ENCODE data around the gene ELOA.
"Not testable (repeated sequence)": the region's sequence is repeated elsewhere in the genome, so short reads cannot be mapped to it uniquely, and the experiment has no call there.

ELOA gene

DNA sequence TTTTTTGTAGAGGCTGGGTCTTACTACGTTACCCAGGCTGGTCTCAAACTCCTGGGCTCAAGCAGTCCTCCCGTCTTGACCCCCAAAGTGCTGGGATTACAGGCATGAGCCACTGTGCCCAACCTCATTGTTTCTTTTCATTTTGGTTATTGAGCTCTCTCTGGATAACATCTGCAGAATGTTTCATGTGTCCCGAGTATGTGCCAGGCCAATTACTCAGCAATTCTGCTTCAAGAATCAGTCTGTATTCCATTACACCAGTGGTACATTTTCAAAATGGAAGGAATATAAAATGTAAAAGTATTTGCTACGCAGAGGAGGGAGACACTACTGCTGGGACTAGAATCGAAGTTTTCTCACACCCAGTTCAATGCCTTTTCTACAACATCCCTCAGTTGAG is 1.7 kb upstream of the ELOA start:
- no peak for DNase-seq

GRCh38 chr1:23742670-23743286 is 493 bp upstream of the ELOA start:
- no peak for DNase-seq

DNA sequence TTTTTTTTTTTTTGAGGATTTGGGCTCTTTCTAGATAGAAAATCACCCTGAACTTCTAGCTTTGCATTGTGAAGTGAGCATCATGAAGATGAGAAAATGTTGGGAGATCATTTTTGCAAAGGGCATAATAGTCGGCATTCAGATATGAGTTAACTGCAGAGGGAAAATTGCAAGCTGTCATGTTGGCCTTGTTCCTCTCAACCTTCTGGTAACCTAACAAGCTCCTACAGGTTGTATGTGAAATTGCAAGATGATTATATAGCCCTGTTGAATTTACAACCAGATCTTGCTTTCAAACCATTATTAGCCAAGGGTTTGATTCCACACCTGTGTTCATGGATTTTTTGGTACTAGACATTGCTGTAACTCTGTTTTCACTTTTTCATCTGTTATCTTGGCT is 2.2 kb downstream of the ELOA start:
- DNase-seq: peak; percentile 37

- no peak for DNase-seq
Observed at GRCh38 chr1:23748016-23748415, 4.7 kb downstream of the ELOA start.

- peak; percentile 35 for DNase-seq
Observed at GRCh38 chr1:23751050-23751814, 8.0 kb downstream of the ELOA start.

GRCh38 chr1:23751815-23752200 is 8.5 kb downstream of the ELOA start:
- no peak for DNase-seq

GRCh38 chr1:23752909-23753308 is 9.6 kb downstream of the ELOA start:
- DNase-seq: no peak

- no peak for DNase-seq
Observed at GRCh38 chr1:23756676-23757075, 13.4 kb downstream of the ELOA start.

- DNase-seq: no peak
Observed at GRCh38 chr1:23757812-23758211, 14.5 kb downstream of the ELOA start.

DNA sequence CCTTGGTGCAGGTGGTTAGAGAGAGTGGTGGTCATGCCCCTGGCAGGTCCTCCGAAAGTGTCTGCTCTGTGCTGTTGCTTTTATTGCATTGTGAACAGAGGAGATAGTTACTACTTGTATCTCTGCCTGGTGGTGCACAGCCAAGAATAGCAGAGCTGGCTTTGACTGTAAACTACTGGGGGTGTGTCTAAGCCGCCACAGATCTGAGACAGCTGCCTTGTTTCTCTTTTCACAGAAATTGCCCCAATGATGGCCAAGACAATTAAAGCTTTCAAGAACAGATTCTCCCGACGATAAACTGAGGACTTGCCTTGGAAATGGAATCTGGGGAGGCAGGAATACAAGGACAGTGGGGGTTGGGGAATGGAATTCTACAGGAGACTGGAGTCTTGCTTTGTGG is 16.0 kb downstream of the ELOA start:
- DNase-seq: no peak

DNA sequence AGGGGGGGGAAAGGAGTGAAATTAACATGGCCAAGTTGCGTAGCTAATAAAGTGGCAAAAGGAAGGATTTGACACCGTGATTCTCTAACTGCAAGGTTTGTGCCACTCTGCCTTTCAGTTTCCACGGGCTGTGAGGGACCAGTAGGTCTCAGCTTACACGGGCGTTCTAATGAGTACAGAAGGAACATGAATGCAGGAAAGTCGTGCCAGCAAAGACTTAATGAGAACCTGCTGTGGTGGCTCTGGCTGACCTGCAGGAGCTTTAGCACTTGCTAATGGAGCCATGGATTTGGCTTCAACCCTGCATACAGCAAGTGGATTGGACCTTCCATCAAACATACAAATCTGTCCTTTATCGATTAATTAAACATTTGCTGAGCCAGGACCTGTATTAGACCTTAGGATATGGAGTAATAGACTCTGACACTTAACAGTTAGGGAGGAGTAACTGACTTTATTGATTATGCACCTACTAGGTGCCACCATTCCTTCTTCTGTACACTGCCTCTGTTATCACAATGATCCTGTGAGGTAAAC is 19.8 kb downstream of the ELOA start:
- no peak for DNase-seq

DNA sequence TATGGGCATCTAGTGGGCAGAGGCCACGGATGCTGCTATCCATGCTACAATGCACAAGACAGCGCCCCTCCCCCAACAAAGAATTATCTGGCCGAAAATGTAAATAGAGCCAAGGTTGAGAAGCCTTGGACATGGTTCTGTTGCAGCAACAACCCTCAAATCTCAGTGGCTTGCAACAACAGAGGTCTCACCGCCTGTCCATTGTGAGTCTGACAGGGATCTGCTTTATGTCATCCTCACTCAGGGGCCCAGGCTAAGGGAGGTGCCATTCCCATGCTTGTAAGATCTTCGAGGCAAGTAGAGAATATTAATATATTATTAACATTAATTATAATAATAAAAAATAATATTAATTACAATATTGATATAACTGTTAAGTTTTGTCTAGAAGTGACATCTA is 25.5 kb downstream of the ELOA start:
- no peak for DNase-seq

- DNase-seq: peak; percentile 73
Observed at GRCh38 chr1:23772049-23772853, 29.0 kb downstream of the ELOA start.

- no peak for DNase-seq
Observed at GRCh38 chr1:23772854-23773242, 29.6 kb downstream of the ELOA start.

- DNase-seq: no peak
Observed at GRCh38 chr1:23774174-23774880, 31.1 kb downstream of the ELOA start.

- no peak for DNase-seq
Observed at GRCh38 chr1:23776217-23776616, 32.9 kb downstream of the ELOA start.

- DNase-seq: peak; percentile 88
Observed at GRCh38 chr1:23777979-23778814, 34.9 kb downstream of the ELOA start, which contains the start of gene PITHD1. TSS of gene PITHD1 (plus strand) at chr1:23778418. CDS start at chr1:23778516, 98 bp downstream.

DNA sequence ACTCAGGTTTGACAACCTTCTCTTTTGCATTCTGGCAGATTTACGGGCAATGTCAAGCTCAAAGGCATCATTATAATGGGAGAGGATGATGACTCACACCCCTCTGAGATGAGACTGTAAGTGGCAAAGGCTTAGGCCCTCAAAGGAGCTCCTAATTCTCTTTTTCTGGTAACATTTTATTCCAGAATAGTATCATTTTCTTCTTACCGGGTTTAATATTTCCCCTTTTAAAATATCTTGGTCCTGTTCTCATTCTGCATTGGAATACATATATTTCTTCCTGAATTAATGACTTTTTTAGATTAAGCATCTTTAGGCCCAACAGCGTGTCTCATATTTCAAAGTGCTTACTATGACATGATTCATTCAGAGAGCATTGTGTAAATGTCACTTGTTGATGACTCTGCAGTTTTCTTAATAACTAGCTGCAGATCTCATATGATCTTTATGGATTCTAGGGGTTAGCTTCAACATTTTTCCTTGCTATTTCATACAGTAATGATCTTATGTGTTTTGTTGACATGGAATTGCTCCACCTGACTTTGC is 36.6 kb downstream of the ELOA start:
- DNase-seq: peak; percentile 53

GRCh38 chr1:23783141-23783540 is 39.9 kb downstream of the ELOA start:
- not testable (repeated sequence) for DNase-seq

DNA sequence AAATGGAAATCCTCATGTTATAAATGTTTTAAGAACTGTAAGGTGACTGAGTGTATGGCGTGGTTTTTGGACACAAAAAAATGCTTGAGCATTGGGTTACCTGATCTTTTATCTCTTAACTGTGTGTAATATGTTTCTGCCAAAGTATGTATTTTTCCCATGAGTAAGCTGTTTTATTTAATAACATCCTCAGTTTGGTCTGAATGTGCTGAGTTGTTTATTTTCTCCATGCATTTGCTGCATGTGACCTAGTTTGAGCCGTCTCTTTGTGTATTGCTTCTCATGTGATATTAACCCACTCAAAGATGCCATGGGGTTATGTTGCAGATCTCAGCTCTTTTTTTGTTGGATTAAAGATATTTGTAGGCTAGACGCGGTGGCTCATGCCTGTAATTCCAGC is 41.6 kb downstream of the ELOA start:
- no peak for DNase-seq

DNA sequence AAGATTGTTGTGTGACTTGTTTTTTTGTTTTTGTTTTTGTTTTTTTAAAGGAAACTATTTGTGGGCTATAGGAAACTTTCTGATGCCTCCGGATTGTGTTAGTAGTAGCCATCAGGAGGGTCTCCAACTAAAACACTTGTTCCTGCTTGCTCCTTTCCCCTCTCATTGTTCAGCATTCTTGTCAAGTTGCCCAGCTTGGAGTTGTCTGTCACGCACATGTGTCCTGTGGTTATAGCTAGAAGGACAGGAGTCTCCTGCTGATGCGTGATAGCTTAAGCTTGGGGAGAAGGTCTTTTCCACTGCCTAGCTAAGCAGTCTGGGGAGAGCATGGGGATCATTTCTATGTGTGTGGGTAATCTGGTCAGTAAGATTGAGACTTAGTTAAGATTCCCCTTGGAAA is 44.4 kb downstream of the ELOA start:
- no peak for DNase-seq

DNA sequence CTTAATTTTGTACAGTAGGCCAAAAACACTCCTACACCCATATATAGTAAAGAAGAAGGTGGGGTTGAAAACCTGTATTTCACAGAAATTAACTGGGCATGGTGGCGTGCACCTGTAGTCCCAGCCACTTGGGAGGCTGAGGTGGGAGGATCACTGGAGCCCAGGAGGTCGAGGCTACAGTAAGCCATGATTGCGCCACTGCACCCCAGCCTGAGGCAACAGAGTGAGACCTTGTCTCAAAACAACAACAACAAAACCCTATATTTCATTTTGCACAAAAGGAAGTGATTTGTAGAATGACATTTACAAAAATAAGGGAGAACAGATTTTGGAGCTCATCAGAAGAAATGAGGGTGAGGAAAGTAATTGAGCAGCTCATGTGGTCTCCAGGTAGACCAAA is 45.4 kb downstream of the ELOA start:
- no peak for DNase-seq
